ENCODE data around the gene ENTREP1.

Gene ENTREP1

DNA sequence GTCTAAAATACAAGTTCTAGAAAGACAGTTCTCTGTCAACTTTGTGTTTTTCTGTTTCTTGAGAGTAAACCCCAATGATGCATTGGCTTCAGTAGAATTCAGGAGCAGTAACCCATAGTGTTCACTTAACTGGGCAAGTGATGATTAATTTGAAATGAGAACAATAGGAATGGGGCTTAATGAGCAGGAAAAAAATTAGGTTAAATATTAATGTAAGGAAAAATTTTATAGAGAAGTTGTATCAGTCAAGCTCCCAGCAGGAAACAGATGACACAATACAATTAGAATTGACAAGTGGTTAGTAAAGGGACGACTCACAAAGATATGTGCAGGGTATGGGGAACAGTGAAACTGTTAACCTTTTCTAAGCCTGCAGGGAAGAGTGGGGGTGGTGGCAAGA is 38.2 kb downstream of the ENTREP1 start:
- WGBS, 2 experiments: 65 to 69% methylated on average over 1 of the region's 1 CpG
- no peaks in the 10 kb centered on the region for H3K4me1 ChIP-seq (ENCODE audit: control insufficient read depth, insufficient read depth, low read length)
- no peaks in the 10 kb centered on the region for H3K27me3 ChIP-seq (ENCODE audit: control insufficient read depth, insufficient read depth, low read length, poor library complexity, severe bottlenecking)
- no peak overlapping the region for H3K27ac ChIP-seq (ENCODE audit: insufficient read depth, low read depth, low read length, poor library complexity, severe bottlenecking)
- H3K9me3 ChIP-seq (ENCODE audit: control insufficient read depth, low read length): no peaks in the 10 kb centered on the region
- H3K36me3 ChIP-seq (ENCODE audit: control insufficient read depth, insufficient read depth, low read length): no peaks in the 10 kb centered on the region
- no peak overlapping the region for H3K4me3 ChIP-seq (ENCODE audit: insufficient read depth, low read depth, low read length)

DNA sequence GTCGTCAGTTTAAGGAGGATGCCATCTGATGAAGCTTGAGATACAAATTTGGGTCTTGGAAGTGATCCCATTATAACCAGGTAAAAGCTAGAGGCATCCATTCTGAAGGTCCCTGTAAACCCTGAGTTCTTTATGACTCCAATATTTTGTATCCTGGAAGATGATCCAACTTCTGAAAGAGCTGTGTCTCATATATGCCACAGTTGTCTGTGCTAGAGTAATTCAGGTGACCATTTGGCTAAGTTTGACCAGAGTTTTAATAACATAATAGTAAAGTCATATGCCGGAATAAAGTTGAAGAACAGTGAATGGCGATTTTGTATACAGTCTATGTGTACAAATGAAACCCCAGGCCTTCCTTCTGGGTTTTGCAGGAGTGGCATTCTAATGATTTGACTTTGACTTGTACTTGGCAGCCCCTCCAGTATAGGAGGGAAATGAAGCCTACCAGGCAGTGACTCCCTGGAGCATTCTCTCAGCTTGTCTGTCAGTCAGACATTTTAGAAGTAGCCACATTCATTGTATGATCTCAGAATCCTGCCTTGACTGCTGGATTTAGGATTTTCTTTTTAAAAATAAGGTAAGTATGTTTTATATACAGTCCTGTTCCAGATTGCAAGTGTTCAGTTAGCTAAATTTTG is 39.6 kb downstream of the ENTREP1 start:
- 96 to 98% methylated on average over 3 of the region's 3 CpGs for WGBS, 2 experiments

GRCh38 chr9:69370430-69370829 is 45.4 kb downstream of the ENTREP1 start:
- no peaks in the 10 kb centered on the region for H3K27me3 ChIP-seq (ENCODE audit: control insufficient read depth, insufficient read depth, low read length, poor library complexity, severe bottlenecking)
- no peak overlapping the region for H3K27ac ChIP-seq (ENCODE audit: insufficient read depth, low read depth, low read length, poor library complexity, severe bottlenecking)
- no peaks in the 10 kb centered on the region for H3K9me3 ChIP-seq (ENCODE audit: control insufficient read depth, low read length)
- H3K4me3 ChIP-seq (ENCODE audit: insufficient read depth, low read depth, low read length): no peak overlapping the region
- no peaks in the 10 kb centered on the region for H3K36me3 ChIP-seq (ENCODE audit: control insufficient read depth, insufficient read depth, low read length)
- WGBS, 2 experiments: 91 to 97% methylated on average over 1 of the region's 2 CpGs
- H3K4me1 ChIP-seq (ENCODE audit: control insufficient read depth, insufficient read depth, low read length): no peaks in the 10 kb centered on the region

More for the DNA sequence above, 39.6 kb downstream of the ENTREP1 start:
- Histone ChIP-seq H3K36me3 (ENCODE audit: control insufficient read depth, insufficient read depth, low read length) (no peaks in the 10 kb centered on the region), H3K4me3 (ENCODE audit: insufficient read depth, low read depth, low read length) (no peak overlapping the region), H3K9me3 (ENCODE audit: control insufficient read depth, low read length) (no peaks in the 10 kb centered on the region), H3K4me1 (ENCODE audit: control insufficient read depth, insufficient read depth, low read length) (no peaks in the 10 kb centered on the region), H3K27ac (ENCODE audit: insufficient read depth, low read depth, low read length, poor library complexity, severe bottlenecking) (no peak overlapping the region), H3K27me3 (ENCODE audit: control insufficient read depth, insufficient read depth, low read length, poor library complexity, severe bottlenecking) (no peaks in the 10 kb centered on the region)

DNA sequence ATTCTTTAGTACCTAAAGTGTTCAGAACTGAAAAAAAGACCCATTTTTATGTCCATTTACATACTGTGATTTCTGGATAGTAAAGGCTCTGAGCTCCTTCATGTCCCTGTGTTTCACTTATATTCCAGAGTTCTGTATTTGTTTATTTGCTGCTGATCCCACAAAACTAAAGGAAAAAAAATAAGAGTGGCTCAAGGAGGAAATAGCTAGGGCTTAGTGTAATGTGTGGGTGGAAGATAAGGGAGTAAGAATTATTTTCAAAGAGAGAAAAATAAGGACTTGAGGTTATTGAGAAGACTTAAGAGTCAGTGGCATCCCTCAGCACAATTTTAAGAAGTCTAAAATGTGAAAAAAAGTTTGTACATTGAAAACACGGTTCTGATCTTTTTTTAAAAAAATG is 46.0 kb downstream of the ENTREP1 start:
- Histone ChIP-seq H3K9me3 (ENCODE audit: control insufficient read depth, low read length) (no peaks in the 10 kb centered on the region), H3K4me3 (ENCODE audit: insufficient read depth, low read depth, low read length) (no peak overlapping the region), H3K27me3 (ENCODE audit: control insufficient read depth, insufficient read depth, low read length, poor library complexity, severe bottlenecking) (no peaks in the 10 kb centered on the region), H3K4me1 (ENCODE audit: control insufficient read depth, insufficient read depth, low read length) (no peaks in the 10 kb centered on the region), H3K36me3 (ENCODE audit: control insufficient read depth, insufficient read depth, low read length) (no peaks in the 10 kb centered on the region), H3K27ac (ENCODE audit: insufficient read depth, low read depth, low read length, poor library complexity, severe bottlenecking) (no peak overlapping the region)
- WGBS, 2 experiments: 85 to 87% methylated on average over 1 of the region's 1 CpG

DNA sequence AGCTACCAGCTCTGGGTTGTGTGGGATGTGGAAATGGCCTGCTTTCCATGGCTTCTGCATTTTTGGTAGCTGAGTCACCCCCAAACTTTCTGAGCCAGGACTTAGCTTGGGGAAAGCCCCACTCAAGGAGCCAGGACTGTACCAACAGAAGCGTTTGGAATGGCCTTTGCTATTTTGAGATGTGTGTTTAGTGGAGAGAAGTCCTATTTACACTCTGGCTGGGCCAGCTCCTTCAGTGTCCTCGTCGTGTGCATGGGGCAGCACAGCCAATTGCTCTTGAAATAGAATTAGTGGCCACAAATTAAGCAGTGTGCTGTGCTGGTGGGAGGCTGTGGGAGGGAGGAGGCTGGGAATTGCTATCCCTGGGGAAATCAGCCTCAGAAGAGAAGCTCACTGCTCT is 51.6 kb downstream of the ENTREP1 start:
- H3K4me1 ChIP-seq (ENCODE audit: control insufficient read depth, insufficient read depth, low read length): no peaks in the 10 kb centered on the region
- no peaks in the 10 kb centered on the region for H3K36me3 ChIP-seq (ENCODE audit: control insufficient read depth, insufficient read depth, low read length)
- no peaks in the 10 kb centered on the region for H3K27me3 ChIP-seq (ENCODE audit: control insufficient read depth, insufficient read depth, low read length, poor library complexity, severe bottlenecking)
- no peak overlapping the region for H3K4me3 ChIP-seq (ENCODE audit: insufficient read depth, low read depth, low read length)
- no peaks in the 10 kb centered on the region for H3K9me3 ChIP-seq (ENCODE audit: control insufficient read depth, low read length)
- 79 to 84% methylated on average over 3 of the region's 3 CpGs for WGBS, 2 experiments
- no peak overlapping the region for H3K27ac ChIP-seq (ENCODE audit: insufficient read depth, low read depth, low read length, poor library complexity, severe bottlenecking)

- no peaks in the 10 kb centered on the region for H3K36me3 ChIP-seq (ENCODE audit: control insufficient read depth, insufficient read depth, low read length)
- peaks cover 3% of the 10 kb centered on the region for H3K4me1 ChIP-seq (ENCODE audit: control insufficient read depth, insufficient read depth, low read length)
- no peak overlapping the region for H3K27ac ChIP-seq (ENCODE audit: insufficient read depth, low read depth, low read length, poor library complexity, severe bottlenecking)
- no peaks in the 10 kb centered on the region for H3K9me3 ChIP-seq (ENCODE audit: control insufficient read depth, low read length)
- no peaks in the 10 kb centered on the region for H3K27me3 ChIP-seq (ENCODE audit: control insufficient read depth, insufficient read depth, low read length, poor library complexity, severe bottlenecking)
- WGBS, 2 experiments: 95 to 96% methylated on average over 13 of the region's 13 CpGs
- H3K4me3 ChIP-seq (ENCODE audit: insufficient read depth, low read depth, low read length): no peak overlapping the region
Observed at GRCh38 chr9:69377291-69377690, 52.3 kb downstream of the ENTREP1 start.

GRCh38 chr9:69377981-69378380 is 53.0 kb downstream of the ENTREP1 start:
- Histone ChIP-seq H3K27ac (ENCODE audit: insufficient read depth, low read depth, low read length, poor library complexity, severe bottlenecking) (no peak overlapping the region), H3K36me3 (ENCODE audit: control insufficient read depth, insufficient read depth, low read length) (no peaks in the 10 kb centered on the region), H3K27me3 (ENCODE audit: control insufficient read depth, insufficient read depth, low read length, poor library complexity, severe bottlenecking) (no peaks in the 10 kb centered on the region), H3K4me3 (ENCODE audit: insufficient read depth, low read depth, low read length) (no peak overlapping the region), H3K9me3 (ENCODE audit: control insufficient read depth, low read length) (no peaks in the 10 kb centered on the region), H3K4me1 (ENCODE audit: control insufficient read depth, insufficient read depth, low read length) (peaks cover 4% of the 10 kb centered on the region)
- 95 to 97% methylated on average over 2 of the region's 2 CpGs for WGBS, 2 experiments

DNA sequence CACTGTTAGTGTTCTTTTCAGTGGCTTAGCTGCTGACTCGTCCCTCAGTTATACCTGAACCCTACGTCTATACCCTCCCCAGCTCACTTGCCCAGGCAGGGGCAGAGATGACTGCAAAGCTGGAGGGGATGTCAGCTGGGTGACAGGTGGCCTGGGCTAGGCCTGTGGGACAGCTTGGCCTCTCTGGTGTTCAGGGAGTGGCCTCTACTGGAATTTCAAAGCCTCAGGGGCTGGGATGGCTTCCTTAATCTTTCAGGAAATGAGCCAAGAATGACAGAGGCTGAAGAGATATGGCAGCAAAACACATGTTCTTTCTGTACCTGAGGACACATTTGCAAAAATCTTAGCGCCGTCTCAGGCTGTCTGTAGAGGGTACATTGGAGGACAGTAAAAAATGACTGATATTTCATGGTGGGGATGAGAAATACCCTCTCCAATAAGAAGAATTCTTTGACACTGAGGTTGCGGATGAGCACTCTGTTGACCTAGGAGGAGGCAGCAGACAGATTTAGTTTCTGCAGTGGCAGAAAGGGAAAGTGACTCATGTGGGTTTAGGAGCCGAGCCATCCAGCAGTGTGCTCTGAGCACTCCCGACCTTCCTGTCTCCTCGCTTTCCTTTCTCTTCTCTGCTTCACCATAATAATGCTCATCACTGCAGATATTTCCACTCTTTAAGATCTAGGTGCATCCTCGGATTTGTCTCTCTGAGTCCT is 54.4 kb downstream of the ENTREP1 start:
- Histone ChIP-seq H3K36me3 (ENCODE audit: control insufficient read depth, insufficient read depth, low read length) (no peaks in the 10 kb centered on the region), H3K27ac (ENCODE audit: insufficient read depth, low read depth, low read length, poor library complexity, severe bottlenecking) (no peak overlapping the region), H3K27me3 (ENCODE audit: control insufficient read depth, insufficient read depth, low read length, poor library complexity, severe bottlenecking) (no peaks in the 10 kb centered on the region), H3K4me1 (ENCODE audit: control insufficient read depth, insufficient read depth, low read length) (peaks cover 4% of the 10 kb centered on the region), H3K9me3 (ENCODE audit: control insufficient read depth, low read length) (no peaks in the 10 kb centered on the region), H3K4me3 (ENCODE audit: insufficient read depth, low read depth, low read length) (no peak overlapping the region)
- 88 to 89% methylated on average over 9 of the region's 9 CpGs for WGBS, 2 experiments

- no peak overlapping the region for H3K27ac ChIP-seq (ENCODE audit: insufficient read depth, low read depth, low read length, poor library complexity, severe bottlenecking)
- H3K4me1 ChIP-seq (ENCODE audit: control insufficient read depth, insufficient read depth, low read length): peaks cover 4% of the 10 kb centered on the region
- 93 to 94% methylated on average over 6 of the region's 6 CpGs for WGBS, 2 experiments
- no peaks in the 10 kb centered on the region for H3K27me3 ChIP-seq (ENCODE audit: control insufficient read depth, insufficient read depth, low read length, poor library complexity, severe bottlenecking)
- H3K36me3 ChIP-seq (ENCODE audit: control insufficient read depth, insufficient read depth, low read length): no peaks in the 10 kb centered on the region
- no peak overlapping the region for H3K4me3 ChIP-seq (ENCODE audit: insufficient read depth, low read depth, low read length)
- H3K9me3 ChIP-seq (ENCODE audit: control insufficient read depth, low read length): no peaks in the 10 kb centered on the region
Observed at GRCh38 chr9:69380301-69380700, 55.3 kb downstream of the ENTREP1 start.

DNA sequence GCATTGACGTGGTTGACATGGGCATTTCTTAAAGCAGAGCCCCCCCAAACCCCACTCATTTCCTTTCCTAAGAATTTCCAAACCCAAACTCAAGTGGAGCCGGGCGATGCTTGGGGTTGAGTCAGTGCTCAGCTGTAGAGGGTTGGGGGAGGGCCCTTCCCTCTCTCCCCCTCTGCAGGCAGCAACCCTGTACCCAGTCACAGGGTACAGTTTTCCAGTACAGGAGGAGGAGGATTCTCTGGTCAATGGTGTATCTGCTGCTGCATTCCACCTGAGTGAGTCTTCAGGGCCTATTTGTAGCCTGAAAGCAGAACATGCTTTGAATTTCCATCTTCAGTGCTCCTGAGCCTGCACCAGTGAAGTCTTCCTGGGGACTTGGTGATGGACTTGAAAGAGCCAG is 55.8 kb downstream of the ENTREP1 start:
- Histone ChIP-seq H3K4me3 (ENCODE audit: insufficient read depth, low read depth, low read length) (no peak overlapping the region), H3K27ac (ENCODE audit: insufficient read depth, low read depth, low read length, poor library complexity, severe bottlenecking) (no peak overlapping the region), H3K36me3 (ENCODE audit: control insufficient read depth, insufficient read depth, low read length) (no peaks in the 10 kb centered on the region), H3K4me1 (ENCODE audit: control insufficient read depth, insufficient read depth, low read length) (peaks cover 4% of the 10 kb centered on the region), H3K27me3 (ENCODE audit: control insufficient read depth, insufficient read depth, low read length, poor library complexity, severe bottlenecking) (no peaks in the 10 kb centered on the region), H3K9me3 (ENCODE audit: control insufficient read depth, low read length) (no peaks in the 10 kb centered on the region)
- WGBS, 2 experiments: 94% methylated on average over 3 of the region's 3 CpGs

All from ectodermal cell (in vitro differentiated cells).